Measurements from ENCODE around the gene IDH3G.

The IDH3G gene

DNA sequence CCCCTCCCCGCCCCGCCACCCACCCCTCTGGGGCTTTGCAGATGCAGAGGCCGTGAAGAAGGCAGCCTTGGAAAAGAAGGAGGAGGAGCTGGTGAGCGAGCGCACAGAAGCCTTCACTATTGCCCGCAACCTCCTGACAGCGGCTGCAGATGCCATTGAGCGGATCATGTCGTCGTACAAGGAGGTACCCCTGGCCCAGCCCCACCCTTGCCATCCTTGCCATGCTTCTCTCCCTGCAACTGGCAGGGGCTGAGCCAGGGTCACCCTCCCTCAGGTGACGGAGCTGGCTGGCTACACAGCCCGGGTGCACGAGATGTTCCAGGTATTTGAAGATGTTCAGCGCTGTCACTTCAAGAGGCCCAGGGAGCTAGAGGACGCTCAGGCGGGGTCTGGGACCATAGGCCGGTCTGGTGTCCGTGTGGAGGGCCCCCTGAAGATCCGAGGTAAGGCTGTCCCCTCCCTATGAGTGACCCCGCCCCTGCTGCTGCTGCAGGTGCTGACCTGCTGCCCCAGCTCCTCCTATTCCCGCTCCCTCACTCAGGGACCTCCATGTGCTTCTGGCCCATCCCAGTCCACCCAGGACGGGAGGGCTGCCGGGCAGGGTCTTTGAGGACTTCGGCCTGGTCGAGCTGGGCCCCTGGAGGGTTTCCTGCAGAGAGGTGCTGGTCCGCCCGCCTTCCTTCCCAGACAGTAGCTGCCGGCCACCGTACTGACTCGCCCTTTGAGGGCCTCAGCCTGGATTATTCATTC is 57.9 kb downstream of the IDH3G start:
- FAIRE-seq (no peak), DNase-seq (ENCODE audit: low spot score) (no peak)
